LHCN-M2 (cell line): Measurements from ENCODE around the gene ADAM11. TPM values are rescaled to one million over a fixed set of nuclear protein-coding genes. Genes with fewer than 3 reads are reported as not detected.
A peak's percentile ranks its signal among the peaks of the same experiment; 100 is the strongest.
"Not testable (repeated sequence)": the region's sequence is repeated elsewhere in the genome, so short reads cannot be mapped to it uniquely, and the experiment has no call there.

Source experiments
- DNase-seq: peaks from one replicate; pipeline ENCODE4 v3.0.0-alpha.2; 2012; ENCODE audit warnings: low read depth
- polyA plus RNA-seq: library from polyadenylated mRNA; unstranded; fragments of >200 nt; gene quantifications from one replicate; pipeline ENCODE4 v1.2.1, GENCODE V29; 2012; ENCODE audit warnings: missing spikeins
- total RNA-seq: library from RNA; depleted of rRNA; stranded (reverse); fragments of >200 nt; gene quantifications from 2 replicates; pipeline ENCODE4 v1.2.3, GENCODE V29; 2014; rRNA removed

The ADAM11 gene, protein sequence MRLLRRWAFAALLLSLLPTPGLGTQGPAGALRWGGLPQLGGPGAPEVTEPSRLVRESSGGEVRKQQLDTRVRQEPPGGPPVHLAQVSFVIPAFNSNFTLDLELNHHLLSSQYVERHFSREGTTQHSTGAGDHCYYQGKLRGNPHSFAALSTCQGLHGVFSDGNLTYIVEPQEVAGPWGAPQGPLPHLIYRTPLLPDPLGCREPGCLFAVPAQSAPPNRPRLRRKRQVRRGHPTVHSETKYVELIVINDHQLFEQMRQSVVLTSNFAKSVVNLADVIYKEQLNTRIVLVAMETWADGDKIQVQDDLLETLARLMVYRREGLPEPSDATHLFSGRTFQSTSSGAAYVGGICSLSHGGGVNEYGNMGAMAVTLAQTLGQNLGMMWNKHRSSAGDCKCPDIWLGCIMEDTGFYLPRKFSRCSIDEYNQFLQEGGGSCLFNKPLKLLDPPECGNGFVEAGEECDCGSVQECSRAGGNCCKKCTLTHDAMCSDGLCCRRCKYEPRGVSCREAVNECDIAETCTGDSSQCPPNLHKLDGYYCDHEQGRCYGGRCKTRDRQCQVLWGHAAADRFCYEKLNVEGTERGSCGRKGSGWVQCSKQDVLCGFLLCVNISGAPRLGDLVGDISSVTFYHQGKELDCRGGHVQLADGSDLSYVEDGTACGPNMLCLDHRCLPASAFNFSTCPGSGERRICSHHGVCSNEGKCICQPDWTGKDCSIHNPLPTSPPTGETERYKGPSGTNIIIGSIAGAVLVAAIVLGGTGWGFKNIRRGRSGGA
- 0.26 and 0.40 TPM in 2 replicates for total RNA-seq
- polyA plus RNA-seq, result 0.39 TPM

DNA sequence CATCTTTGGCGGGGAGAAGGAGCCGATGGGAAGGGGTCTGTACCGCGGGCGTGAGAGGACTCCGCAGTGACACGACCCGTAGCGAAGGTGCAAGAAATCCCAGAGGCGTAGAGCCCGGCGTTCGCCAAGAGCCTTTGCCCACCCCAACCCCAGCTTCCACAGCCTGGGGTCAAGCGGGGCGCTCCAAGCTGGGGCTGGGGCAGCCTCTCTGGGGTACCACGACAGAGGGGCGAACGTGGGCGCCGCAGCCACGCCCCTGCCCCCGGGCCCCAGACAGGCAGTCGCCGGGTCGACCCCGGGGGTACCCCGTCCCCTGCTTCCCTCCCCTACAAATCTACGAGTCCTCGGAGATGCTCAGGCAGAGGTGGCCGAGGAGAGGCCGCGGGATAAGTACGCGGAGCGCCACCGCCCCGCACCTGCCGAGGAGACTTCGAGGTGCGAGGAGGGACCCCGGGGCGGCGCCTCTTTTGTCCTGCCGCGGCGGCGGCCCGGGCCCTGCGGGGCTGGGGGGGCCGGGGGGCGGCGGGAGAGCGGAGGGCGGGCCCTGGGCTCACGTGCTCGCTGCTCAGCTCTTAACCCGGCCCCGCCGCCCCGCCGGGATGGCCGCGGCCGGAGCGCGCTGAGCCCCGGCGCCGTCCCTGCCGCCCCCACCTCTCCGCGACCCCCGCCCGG, at the start of gene ADAM11:
Gene ADAM11, plus strand, starts transcription at position 575 of the 672 bp plus-strand sequence. CDS start 212 bp downstream, outside the sequence.
- no peak for DNase-seq

DNA sequence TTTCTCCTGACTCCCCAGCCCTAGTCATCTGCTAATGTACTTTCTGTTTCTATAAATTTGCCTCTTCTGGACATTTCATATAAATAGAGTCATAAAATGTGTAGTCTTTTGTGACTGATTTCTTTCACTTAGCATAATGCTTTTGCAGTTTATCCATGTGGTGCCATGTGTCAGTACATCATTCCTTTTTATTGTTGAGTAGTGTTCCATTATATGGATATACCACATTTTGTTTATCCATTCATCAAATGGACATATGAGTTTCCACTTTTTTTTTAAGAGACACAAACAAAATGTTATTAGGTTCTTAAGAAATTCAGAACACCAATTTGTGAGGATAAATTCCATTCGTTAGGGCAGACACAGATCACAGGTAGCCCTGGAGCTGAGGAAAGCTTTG, 39.3 kb upstream of the ADAM11 start:
- DNase-seq, result no peak

DNA sequence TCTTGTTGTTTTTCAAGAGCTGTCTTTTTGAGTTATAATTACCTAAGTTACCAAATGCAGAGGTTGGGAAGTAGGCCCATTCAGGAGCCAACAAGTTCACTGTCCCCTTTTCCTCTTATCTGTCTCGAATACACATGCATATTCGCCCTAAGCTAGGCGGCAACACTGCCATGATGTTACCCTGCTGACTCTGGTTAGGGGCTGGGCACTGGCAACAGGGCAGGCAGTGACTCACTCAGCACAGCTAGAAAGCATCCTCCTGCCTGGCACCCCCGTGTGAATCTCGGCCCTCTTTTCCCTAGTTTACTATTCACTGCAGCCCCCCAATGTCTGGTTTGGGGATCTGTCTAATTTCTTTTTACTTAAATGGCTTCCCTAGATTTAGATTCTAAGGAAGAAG, 36.5 kb upstream of the ADAM11 start:
- no peak for DNase-seq

DNA sequence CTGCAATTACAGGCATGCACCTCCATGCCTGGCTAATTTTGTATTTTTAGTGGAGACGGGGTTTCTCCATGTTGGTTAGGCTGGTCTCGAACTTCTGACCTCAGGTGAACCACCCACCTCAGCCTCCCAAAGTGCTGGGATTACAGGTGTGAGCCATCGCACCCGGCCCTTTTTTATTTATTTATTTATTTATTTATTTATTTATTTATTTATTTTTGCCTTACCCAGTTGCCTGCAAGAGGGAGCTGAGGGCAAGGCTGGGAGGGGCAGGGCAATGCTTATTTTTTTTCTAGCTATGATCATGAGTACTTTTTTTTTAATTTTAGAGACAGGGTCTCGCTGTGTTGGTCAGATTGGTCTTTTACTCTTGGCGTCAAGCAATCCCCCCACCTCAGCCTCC, 32.7 kb upstream of the ADAM11 start:
- not testable (repeated sequence) for DNase-seq

DNA sequence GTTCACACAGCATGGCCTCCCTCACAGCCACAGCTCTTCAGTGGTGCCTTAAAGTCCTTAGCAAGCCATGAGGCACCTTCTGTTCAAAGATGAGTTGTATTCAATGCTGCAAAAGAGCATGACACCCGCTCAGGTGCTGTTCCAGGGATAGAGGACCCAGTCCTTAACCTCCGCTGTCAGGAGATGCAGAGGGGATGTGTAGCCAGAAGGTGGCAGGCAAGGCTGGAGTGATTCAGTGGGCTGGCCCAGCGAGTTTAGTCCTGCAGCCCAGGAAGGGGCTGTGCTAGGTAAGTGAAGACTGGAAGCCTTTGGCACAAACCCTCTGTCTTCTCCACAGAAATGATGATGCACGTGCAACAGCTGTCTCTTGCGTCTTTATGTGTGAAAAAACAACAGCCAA, 25.0 kb upstream of the ADAM11 start:
- no peak for DNase-seq

DNA sequence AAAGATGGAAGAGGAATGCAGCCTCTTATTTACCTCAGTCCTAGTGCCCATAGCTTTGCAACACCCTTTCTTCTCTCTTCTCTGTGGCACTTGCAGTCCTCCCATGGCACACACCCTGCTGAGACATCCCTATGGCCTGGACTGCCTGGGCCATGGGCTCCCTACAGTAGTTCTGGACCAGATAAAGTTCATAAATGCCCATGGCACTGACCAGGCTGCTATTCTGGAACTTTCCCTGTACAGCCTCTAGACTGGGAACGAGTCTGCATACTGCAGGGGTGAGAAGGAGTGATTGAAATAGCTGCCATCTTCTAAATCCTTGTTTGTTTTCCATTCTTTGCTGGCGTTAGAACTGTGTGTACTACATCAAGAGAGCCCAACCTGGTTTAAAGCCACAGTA, 24.5 kb upstream of the ADAM11 start:
- no peak for DNase-seq

DNA sequence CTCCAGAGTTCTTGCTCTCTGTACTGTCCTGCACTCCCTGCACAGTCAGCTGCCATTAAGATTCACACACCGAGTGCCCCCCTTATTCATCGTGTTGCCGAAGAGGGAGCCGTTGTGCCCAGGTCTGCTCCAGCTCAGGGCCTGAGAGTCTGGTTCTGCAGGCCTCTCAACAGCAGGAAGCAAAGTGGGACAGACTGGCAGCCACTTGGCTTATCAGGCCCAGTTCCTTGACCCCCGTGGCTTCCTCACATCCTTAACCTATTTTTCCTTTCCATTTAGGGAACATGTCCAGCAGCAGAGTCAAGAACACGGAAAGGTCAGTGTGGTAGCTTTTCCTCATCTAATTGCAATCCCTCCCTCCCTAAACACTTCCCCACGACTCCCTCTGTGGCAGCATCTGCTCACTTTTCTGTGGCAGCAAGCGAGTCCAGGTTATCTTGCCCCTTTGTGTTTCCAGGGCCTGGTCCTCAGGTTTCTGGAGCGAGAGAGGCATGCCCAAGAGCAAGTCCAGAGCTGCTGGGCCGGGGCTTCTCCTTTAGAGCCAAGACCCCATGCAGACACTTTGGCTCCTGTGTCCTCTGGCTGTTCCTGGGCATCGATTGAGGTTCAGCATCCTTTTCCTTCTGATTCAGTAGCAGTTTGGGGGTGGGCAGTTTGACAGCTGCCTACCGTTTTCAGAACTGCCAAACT, 22.1 kb upstream of the ADAM11 start:
- DNase-seq, result no peak

DNA sequence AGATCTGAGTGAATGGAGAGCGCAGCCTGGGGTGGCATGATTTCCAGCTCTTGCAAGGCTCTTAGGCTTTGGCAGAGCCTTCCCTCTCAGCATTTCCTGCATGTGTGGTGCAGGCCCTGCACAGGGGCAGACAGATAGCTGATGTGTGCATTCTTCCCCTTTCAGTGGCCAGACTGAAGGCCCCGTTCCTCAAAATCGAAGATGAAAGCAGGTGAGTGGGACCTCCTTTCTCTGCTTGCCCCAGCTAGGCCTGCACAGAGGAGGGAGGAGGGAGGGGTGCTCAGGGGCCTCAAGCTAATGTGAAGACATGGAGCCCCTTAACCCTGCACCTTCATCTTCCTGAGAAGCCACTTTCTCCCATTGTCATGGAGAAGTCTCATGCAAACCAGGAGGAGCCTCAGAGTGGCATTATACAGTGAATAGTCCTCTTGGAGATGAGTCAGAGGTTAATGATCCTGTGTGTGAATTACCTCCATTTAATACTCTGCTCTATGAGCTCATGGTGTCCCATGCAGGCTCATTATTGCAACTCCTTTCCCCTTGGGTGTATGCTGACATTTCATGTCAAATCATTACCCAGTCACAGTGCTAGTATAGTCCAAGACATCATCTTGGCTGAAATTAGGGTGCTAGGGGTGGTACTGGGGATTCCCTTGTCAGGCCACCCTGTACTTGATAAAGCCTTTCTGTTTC, 20.4 kb upstream of the ADAM11 start:
- peak; percentile 27 for DNase-seq

DNA sequence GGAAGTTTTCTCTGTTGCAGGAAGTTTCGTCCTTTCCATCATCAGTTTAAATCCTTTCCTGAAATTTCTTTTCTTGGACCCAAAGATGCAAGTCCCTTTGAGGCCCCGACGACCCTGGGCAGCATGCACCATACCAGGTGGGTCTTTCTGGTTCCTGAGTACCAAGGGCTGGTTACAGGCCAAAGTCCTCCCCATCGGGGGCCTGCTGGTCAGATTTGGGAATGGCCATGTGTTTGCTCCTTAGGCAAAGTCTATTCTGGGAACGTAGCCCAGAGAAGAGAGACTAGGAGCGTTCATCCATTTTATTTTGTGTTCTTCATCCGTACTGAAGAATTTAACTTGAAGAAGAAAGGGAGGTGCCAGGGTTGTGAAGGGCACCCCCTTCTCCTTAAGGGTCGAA, 17.5 kb upstream of the ADAM11 start:
- no peak for DNase-seq

DNA sequence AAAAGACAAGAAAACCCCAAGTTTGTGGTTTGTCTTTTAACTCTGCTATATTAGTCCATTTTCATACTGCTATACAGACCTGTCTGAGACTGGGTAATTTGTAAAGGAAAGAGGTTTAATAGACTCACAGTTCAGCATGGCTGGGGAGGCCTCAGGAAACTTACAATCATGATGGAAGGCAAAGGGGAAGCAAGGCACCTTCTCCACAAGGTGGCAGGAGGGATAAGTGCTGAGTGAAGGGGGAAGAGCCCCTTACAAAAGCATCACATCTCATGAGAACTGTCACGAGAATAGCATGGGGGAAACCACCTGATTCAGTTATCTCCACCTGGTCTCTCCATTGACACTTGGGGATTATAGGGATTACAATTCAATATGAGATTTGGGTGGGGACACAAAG, 13.5 kb upstream of the ADAM11 start:
- DNase-seq, result no peak

DNA sequence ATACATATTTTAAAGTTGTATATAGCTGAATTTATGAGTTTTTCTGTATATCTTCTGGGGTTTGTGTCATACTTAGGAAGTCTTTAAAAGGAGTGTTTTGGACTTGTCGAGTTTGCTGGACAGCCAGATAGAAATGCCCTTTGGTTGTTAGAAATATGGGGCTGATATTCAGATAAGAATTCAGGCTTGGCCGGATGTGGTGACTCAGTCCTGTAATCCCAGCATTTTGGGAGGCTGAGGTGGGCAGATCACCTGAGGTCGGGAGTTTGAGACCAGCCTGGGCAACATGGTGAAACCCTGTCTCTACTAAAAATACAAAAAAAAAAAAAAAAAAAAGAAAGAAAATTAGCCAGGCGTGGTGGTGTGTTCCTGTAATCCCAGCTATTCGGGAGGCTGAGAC, 13.1 kb upstream of the ADAM11 start:
- not testable (repeated sequence) for DNase-seq

DNA sequence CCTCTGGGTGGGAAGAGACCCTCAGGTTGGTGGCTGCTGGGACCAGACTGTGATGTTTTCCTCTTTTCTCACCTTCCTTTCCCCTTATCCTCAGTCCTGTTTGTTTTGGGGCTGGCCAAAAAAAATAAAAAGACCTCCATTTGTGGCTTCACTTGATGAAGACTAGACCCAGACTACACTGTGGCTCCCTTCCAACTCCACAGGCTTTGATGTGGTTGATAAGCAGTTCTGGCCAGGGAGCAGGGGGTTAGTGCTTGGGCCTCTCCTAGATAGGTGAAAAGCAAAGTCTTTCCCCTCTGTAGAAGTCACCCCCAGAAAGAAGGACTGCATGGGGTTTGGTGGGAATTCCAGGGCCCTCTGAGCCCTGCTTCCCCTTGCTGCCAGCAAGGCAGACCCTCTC, 11.2 kb upstream of the ADAM11 start:
- no peak for DNase-seq

DNA sequence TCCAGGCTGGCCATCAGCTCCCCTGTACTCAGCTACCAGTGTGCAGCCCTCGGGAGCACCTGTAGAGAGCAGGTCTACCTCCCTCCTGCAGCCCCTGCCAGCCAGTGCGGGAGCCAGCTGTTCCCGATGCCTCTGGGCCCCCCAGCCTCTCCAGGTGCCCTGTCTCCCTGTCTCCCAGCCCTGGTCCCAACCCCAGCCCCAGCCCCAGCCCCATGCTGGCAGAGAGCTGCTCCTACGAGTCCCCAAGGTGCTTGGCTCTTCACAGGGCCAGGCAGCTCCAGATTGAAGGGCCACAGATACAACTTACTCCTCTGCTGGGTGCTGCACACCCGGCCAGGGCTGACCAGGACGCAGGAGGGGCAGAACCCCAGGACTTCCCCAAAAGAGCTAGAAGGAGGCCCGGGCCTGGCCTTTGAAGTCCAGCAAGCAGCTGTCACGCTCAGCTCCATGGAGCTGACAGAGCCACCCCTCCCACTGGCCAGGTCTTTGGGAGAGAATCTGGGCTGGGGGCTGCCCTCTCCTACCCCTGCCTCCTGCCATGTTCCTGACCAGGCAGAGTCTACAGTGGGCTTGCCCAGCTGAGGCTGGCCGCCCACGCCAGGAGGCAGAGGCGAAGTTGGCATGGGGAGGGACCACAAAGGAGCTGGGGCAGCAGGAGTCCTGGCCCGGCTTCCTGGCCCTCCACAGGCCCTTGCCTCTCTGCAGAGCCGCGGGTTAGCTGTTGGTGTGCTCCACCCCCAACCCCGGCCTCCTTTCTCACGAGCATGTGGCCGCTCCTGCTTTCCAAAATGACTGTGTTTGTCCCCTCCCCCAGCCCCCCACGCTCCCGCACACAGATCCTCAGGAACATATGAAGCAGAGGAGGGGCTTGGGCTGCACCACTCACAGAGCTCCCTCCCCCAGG, 9.5 kb upstream of the ADAM11 start:
- no peak for DNase-seq

DNA sequence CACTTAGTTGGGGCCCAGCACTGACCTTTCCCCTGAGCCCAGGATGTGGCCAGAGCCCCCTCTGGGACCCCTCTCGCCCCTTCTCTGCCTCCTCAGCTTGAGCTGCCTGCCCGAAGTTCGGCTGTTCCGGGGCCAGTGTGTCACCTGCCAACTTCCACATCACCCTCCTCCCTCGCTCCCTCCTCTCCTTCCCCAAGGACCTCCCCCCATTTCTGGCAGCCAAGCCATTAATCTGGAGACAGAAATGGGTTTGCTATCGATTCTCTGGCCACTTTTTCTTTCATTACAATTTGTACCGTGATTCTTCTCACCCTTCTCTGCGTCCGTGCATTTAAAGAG, 8.8 kb upstream of the ADAM11 start:
- no peak for DNase-seq

DNA sequence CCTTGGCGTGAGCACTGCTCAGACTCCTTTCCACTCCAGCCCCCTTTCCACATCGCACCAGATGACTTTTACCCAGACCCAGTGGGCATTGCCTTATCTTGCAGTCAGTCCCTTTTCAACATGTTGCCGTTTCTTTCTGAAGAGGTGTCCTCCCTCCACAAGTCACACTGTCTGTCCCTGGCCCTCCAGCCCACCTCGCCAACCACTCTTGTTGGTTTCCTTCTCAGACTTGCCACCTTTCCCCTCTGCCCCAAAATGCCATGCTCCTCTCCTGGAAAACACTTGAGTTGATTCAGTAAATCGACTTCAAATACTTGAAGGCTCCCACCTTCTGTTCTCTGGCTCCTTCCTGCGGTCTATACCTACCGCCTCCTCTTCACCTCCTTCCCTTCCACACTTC, 7.5 kb upstream of the ADAM11 start:
- DNase-seq, result no peak

DNA sequence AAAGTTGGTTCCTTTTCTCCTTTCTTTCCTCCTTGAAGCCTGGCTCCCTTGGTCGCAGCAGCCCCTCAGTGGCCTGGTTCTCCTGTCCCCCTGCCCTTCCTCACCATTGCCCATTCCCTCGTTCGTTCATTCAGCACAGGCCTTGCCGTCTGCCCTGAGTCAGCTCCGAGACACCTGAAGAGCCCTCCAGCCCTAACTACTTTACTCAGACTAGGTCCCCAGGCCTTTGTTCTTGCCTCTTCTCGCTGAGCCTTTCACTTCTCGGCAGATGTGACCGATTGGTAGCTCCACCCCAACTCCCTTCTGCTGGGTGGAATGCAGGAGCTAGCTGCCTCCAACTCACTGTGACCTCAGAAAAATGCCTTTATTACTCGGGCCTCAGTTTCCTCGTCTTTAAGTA, 7.0 kb upstream of the ADAM11 start:
- no peak for DNase-seq

DNA sequence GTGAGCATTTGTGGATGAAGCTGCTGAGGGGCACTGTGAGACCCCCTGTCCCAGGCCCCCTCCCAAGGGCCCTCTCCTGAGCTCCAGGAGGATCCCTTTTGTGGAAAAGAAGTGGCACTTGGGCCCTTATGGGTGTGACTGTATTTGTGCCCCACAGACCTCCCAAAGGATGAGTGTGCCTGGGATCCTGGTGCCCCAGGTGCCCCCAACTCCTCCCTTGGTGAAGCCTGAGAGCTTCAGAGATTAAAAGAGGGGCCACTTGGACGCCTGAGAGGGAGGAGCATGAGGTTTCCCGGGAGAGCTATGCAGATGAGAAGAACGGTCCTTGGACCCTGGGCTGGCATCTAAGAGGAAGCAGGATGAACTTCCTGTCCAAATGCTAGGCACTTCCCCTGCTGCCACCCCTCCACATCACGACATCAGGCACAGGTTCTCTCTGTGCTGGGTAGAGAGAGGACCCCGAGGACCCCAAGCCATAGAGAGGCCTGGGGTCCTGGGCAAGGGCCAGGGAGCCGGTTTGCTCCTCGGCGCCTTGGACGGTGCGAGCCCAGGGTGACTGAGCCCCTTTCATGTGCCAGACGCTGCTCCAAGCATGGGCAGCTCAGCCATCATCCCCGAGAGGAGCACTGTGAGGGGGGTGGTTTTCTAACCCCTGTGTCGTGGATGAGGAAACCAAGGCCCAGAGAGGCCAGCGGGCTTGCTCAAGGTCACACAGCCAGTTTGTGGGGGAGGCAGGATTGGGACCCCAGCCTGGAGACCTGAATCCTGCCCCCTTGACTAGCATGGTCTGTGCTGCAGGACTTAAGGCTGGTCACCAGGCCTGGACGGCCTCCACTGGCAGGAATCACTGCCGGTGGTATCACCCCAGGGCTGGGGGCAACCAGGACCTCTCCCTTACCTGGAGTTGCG, 5.6 kb upstream of the ADAM11 start:
- DNase-seq, result no peak

DNA sequence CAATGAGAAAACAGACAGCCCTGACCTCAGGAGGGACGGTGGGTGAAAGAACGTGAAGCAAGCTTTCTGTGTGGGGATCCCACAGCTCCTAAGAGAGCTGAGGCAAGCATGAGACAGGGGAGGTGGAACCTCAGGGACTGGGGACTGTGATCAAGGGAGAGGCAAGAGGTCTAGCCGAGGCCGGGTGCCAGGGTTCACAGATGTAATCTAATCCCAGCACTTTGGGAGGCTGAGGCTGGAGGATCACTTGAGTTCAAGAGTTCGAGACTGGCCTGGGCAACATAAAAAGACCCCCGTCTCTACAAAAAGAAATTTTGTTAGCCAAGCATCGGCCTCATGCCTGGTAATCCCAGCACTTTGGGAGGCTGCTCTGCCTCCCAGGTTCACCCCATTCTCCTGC, 4.5 kb upstream of the ADAM11 start:
- DNase-seq, result no peak

DNA sequence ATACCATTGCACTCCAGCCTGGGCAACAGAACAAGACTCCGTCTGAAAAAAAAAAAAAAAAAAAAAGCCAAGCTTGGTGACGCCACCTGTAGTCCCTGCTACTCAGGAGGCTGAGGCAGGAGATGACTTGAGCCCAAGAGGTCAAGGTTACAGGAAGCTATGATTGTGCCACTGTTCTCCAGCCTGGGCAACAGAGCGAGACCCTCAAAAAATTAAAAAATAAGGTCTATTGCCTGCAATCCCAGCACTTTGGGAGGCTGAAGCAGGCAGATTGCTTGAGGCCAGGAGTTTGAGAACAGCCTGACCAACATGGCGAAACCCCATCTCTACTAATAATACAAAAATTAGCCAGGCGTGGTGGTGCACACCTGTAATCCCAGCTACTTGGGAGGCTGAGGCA, 3.6 kb upstream of the ADAM11 start:
- DNase-seq, result not testable (repeated sequence)
